ENCODE measurements around the gene TAX1BP1. TPM values are rescaled to one million over a fixed set of nuclear protein-coding genes. Genes with fewer than 3 reads are reported as not detected.

Gene TAX1BP1
- total RNA-seq, 1 donor from 2014 or later = 87.6 TPM

DNA sequence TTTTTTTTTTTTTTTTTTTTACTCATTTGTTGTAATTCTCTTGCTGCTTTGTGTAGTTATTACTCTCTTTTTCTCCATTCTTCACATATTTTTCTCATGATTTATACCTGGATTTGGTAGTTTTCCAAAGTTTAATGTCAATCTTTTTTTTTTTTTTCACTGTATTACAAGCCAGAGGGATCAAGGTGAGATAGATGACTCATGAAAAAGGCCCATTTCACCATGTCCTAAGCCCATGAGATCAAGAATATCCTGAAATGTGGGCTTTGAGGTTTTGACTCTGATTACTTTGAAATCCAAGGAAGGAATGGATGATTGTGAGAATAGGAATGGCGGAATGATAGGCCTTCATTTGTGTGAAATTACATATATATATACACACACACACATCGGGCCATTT is 31.1 kb downstream of the TAX1BP1 start:
- Mint-ChIP-seq H3K27ac (no peak overlapping the region), H3K27me3 (no peaks in the 10 kb centered on the region), H3K4me1 (ENCODE audit: unreplicated experiment) (no peaks in the 10 kb centered on the region), H3K36me3 (peaks cover 25% of the 10 kb centered on the region), H3K9me3 (no peaks in the 10 kb centered on the region), H3K4me3 (no peak overlapping the region)
- TF ChIP-seq, protein P1, sequence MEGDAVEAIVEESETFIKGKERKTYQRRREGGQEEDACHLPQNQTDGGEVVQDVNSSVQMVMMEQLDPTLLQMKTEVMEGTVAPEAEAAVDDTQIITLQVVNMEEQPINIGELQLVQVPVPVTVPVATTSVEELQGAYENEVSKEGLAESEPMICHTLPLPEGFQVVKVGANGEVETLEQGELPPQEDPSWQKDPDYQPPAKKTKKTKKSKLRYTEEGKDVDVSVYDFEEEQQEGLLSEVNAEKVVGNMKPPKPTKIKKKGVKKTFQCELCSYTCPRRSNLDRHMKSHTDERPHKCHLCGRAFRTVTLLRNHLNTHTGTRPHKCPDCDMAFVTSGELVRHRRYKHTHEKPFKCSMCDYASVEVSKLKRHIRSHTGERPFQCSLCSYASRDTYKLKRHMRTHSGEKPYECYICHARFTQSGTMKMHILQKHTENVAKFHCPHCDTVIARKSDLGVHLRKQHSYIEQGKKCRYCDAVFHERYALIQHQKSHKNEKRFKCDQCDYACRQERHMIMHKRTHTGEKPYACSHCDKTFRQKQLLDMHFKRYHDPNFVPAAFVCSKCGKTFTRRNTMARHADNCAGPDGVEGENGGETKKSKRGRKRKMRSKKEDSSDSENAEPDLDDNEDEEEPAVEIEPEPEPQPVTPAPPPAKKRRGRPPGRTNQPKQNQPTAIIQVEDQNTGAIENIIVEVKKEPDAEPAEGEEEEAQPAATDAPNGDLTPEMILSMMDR (conservative IDR thresholded peaks at IDR 0.05) = no peak
- DNase-seq (ENCODE audit: extremely low spot score, unreplicated experiment) = no peak

DNA sequence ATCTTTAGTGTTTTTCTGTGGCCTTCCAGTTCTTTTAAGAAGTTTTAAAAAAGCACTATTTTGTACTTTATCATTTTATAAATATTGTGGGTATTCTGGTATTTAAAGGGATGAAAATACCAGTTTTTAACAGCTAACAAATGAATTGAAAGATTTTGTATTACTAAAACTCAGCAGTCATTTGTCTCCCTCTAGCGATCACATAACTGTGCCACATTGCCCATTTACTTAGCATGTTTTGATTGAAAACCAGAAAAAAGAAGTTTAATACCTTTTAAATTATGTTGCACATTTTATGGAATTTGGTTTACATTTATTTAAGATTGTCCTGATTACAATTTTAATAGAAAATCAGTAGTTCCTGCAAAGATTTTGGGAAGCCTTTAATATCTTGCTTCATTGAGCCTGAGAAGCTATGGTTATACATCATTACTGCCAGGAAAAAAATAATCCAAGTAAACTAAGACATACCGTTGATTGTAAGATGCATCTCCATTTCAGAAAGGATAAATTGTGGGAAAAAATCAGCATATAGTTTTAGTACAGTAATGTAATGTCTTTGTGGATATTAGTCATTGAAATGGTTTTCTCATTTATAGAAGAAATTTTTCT is 34.9 kb downstream of the TAX1BP1 start:
- no peaks in the 10 kb centered on the region for H3K9me3 Mint-ChIP-seq
- no peak overlapping the region for H3K27ac Mint-ChIP-seq
- DNase-seq (ENCODE audit: extremely low spot score, unreplicated experiment) = no peak
- TF ChIP-seq, protein P1 (conservative IDR thresholded peaks at IDR 0.05) = peak; percentile 77
- no peaks in the 10 kb centered on the region for H3K4me1 Mint-ChIP-seq (ENCODE audit: unreplicated experiment)
- peaks cover 24% of the 10 kb centered on the region for H3K36me3 Mint-ChIP-seq
- no peaks in the 10 kb centered on the region for H3K27me3 Mint-ChIP-seq
- H3K4me3 Mint-ChIP-seq = no peak overlapping the region

DNA sequence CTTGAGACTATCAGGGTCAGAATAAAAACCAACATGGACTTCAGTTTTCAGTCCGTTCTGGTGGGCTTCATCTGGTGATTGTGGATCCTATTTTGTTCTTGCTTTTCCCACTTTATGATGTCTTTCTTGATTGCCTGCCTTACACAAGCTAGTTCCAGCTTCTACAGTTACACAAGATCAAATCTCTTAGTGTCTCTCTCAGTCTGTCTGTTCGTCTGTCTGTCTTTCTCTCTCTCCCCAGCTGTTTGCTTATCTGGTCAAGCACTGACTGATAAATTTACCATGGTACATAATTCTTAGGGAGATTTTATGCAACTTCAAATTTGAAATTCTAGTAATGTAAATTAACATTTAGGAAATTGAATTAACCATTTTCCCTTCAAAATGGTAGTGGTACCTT is 35.8 kb downstream of the TAX1BP1 start:
- Mint-ChIP-seq H3K27me3 (no peaks in the 10 kb centered on the region), H3K27ac (peak overlapping the region; percentile 31), H3K4me1 (ENCODE audit: unreplicated experiment) (no peaks in the 10 kb centered on the region), H3K4me3 (no peak overlapping the region), H3K36me3 (peaks cover 19% of the 10 kb centered on the region), H3K9me3 (no peaks in the 10 kb centered on the region)
- TF ChIP-seq, protein P1 (conservative IDR thresholded peaks at IDR 0.05) = no peak
- DNase-seq (ENCODE audit: extremely low spot score, unreplicated experiment) = no peak

DNA sequence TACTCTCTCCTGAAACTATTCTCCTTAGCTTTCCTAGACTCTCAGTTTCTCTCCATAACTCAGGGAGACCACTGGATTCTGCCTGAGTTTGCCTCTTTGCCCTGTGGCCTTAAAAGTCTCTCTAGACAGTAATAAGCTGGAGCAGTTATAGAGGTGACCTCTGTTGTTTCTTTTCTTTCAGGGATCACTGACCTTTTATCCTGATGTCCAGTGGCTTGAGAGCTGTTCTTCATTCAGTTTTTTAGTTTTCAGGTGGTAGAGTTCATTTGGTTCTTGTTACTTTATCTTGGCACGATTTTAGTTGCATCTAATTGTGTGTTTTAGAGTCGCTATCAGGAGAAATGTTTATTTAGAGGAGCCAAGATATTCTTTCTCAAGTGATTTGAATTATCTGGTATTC is 37.7 kb downstream of the TAX1BP1 start:
- no peaks in the 10 kb centered on the region for H3K27me3 Mint-ChIP-seq
- H3K4me3 Mint-ChIP-seq = no peak overlapping the region
- H3K9me3 Mint-ChIP-seq = no peaks in the 10 kb centered on the region
- TF ChIP-seq, protein P1 (conservative IDR thresholded peaks at IDR 0.05) = no peak
- no peak overlapping the region for H3K27ac Mint-ChIP-seq
- no peak for DNase-seq (ENCODE audit: extremely low spot score, unreplicated experiment)
- no peaks in the 10 kb centered on the region for H3K4me1 Mint-ChIP-seq (ENCODE audit: unreplicated experiment)
- H3K36me3 Mint-ChIP-seq = peaks cover 8% of the 10 kb centered on the region

DNA sequence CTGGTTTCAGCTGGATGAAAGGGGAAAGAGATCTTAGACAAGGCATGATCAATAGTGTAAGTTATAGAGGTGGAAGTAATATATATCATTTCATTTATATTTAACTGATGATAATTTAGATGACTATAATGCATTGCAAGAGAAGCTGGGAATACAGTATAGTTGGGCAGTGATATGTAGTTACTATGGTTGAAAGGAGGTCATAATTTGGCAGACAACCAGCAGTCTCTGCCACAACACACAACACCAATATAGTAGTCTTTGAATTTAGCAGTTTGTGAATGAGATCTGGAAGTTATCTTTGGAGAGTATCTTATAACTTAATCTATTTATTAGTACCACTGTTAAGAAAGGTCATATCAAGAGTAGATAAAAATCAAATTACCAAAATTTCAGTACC is 39.9 kb downstream of the TAX1BP1 start:
- Mint-ChIP-seq H3K27me3 (no peaks in the 10 kb centered on the region), H3K4me3 (no peak overlapping the region), H3K9me3 (no peaks in the 10 kb centered on the region), H3K27ac (no peak overlapping the region), H3K4me1 (ENCODE audit: unreplicated experiment) (peaks cover 7% of the 10 kb centered on the region), H3K36me3 (peaks cover 12% of the 10 kb centered on the region)
- TF ChIP-seq, protein P1 (conservative IDR thresholded peaks at IDR 0.05) = no peak
- no peak for DNase-seq (ENCODE audit: extremely low spot score, unreplicated experiment)

DNA sequence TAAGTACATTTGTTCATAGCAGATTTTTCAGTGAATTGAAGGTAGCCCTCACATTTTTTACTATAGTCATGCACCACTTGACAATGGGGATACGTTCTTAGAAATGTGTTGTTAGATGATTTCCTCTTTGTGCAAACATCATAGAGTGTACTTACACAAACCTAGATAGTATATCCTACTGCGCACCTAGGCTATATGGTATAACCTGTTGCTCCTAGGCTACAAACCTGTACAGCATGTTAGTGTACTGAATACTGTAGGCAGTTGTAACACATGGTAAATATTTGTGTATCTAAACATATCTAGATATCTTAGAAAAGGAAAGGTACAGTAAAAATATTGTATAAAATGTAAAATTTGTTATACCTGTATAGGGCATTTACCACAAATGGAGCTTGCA is 41.2 kb downstream of the TAX1BP1 start:
- TF ChIP-seq, protein P1 (conservative IDR thresholded peaks at IDR 0.05) = no peak
- no peak for DNase-seq (ENCODE audit: extremely low spot score, unreplicated experiment)
- Mint-ChIP-seq H3K4me3 (no peak overlapping the region), H3K27ac (no peak overlapping the region), H3K4me1 (ENCODE audit: unreplicated experiment) (peaks cover 7% of the 10 kb centered on the region), H3K36me3 (peaks cover 12% of the 10 kb centered on the region), H3K9me3 (no peaks in the 10 kb centered on the region), H3K27me3 (no peaks in the 10 kb centered on the region)

Data from type B pancreatic cell (in vitro differentiated cells).